Middle frontal gyrus (tissue), 1 donor: ENCODE measurements around the gene FNDC11.
"Not testable (repeated sequence)": the region's sequence is repeated elsewhere in the genome, so short reads cannot be mapped to it uniquely, and the experiment has no call there.

ENCODE experiments used
- DNase-seq: peaks from one replicate; pipeline ENCODE4 v3.0.0-alpha.2; 2015; ENCODE audit warnings: low spot score; ENCODE audit errors: extremely low spot score

Gene FNDC11

GRCh38 chr20:63553933-63554290, at the start of gene FNDC11:
Gene FNDC11 (plus strand): TSS chr20:63554159. CDS start chr20:63555664, 1,505 bp downstream.
- no peak for DNase-seq

- DNase-seq, result no peak
These were observed 49.3 kb upstream of the FNDC11 start for GRCh38 chr20:63504642-63505041.

- DNase-seq, result no peak
These were observed 48.7 kb upstream of the FNDC11 start for GRCh38 chr20:63505281-63505680.

GRCh38 chr20:63505723-63506122, 48.2 kb upstream of the FNDC11 start:
- no peak for DNase-seq

- no peak for DNase-seq
These were observed 46.7 kb upstream of the FNDC11 start for GRCh38 chr20:63507083-63507743.

GRCh38 chr20:63508072-63508768, 45.7 kb upstream of the FNDC11 start:
- no peak for DNase-seq

GRCh38 chr20:63509088-63509564, 44.8 kb upstream of the FNDC11 start:
- DNase-seq, result no peak

- no peak for DNase-seq
These were observed 40.8 kb upstream of the FNDC11 start for GRCh38 chr20:63513207-63513606.

GRCh38 chr20:63514520-63514919, 39.4 kb upstream of the FNDC11 start:
- not testable (repeated sequence) for DNase-seq

- no peak for DNase-seq
These were observed 36.3 kb upstream of the FNDC11 start for GRCh38 chr20:63517376-63518309.

GRCh38 chr20:63518351-63518861, 35.6 kb upstream of the FNDC11 start:
- DNase-seq, result no peak

GRCh38 chr20:63518946-63519667, 34.9 kb upstream of the FNDC11 start:
- no peak for DNase-seq

GRCh38 chr20:63519668-63520503, 34.1 kb upstream of the FNDC11 start:
- no peak for DNase-seq

GRCh38 chr20:63520504-63520933, 33.4 kb upstream of the FNDC11 start, which contains the start of gene PPDPF:
Gene PPDPF (plus strand): TSS chr20:63520765. CDS start chr20:63521309, 544 bp downstream.
- DNase-seq, result peak; percentile 71

- DNase-seq, result peak; percentile 49
These were observed 32.9 kb upstream of the FNDC11 start for GRCh38 chr20:63520934-63521601.

GRCh38 chr20:63521602-63522001, 32.4 kb upstream of the FNDC11 start:
- no peak for DNase-seq

GRCh38 chr20:63522091-63522868, 31.7 kb upstream of the FNDC11 start:
- DNase-seq, result no peak

- DNase-seq, result no peak
These were observed 30.9 kb upstream of the FNDC11 start for GRCh38 chr20:63522981-63523611.
